Breast epithelium (tissue), 3 donors: ENCODE measurements around the gene GLRA3.

ENCODE experiments used
- POLR2AphosphoS5 ChIP-seq, 3 donors: sonication (generic); formaldehyde crosslinking; IDR thresholded peaks; one replicate each; pipeline ENCODE4 v1.6.1; 2017; ENCODE audit warnings: antibody characterized with exemption in 3 of 3
- TF ChIP-seq, protein P1 (sequence below), 3 donors: fragments of 450-650 bp; IDR thresholded peaks; one replicate each; pipeline ENCODE4 v1.5.1; 2016 to 2017; ENCODE audit warnings: antibody characterized with exemption in 3 of 3, mild to moderate bottlenecking in 3 of 3, moderate library complexity in 3 of 3

DNA sequence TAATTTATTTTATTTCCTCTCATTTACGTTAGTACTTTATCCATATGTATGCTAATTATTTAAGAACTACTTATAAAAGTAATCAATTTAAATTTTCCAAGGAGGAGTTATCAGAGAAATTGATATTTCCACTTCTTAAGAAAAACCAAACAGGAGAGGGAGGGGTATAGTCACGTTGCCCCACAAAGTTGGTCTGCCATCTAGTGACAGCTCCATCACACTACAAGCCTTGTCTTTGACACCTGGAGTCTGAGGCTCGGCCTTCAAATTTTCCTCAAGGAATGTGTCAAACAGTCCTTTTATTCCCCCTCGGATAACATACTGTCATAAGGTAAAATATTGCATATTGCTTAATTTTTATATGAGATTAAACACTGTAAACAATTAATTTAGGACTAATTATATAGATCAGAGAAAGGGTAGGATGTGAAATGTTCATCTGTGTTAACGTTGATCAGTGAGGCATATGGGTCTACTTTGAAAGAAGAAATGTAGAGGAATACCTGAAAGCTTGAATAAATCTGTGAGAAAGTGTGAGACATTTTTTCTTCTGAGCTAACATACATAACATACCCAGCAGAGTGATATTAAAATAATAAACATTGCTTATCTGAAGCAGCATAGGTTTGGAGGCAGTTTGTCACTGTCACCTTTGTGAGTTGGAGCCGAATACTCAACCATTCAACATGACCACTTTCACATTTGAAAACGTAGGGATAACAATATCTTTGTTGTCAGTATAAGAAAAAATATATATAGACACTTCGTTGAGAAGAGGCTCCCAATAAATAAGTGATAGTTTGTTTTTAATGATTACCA is 114.4 kb downstream of the GLRA3 start:
- TF ChIP-seq, protein P1, sequence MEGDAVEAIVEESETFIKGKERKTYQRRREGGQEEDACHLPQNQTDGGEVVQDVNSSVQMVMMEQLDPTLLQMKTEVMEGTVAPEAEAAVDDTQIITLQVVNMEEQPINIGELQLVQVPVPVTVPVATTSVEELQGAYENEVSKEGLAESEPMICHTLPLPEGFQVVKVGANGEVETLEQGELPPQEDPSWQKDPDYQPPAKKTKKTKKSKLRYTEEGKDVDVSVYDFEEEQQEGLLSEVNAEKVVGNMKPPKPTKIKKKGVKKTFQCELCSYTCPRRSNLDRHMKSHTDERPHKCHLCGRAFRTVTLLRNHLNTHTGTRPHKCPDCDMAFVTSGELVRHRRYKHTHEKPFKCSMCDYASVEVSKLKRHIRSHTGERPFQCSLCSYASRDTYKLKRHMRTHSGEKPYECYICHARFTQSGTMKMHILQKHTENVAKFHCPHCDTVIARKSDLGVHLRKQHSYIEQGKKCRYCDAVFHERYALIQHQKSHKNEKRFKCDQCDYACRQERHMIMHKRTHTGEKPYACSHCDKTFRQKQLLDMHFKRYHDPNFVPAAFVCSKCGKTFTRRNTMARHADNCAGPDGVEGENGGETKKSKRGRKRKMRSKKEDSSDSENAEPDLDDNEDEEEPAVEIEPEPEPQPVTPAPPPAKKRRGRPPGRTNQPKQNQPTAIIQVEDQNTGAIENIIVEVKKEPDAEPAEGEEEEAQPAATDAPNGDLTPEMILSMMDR (IDR thresholded peaks at IDR 0.05), result no peak
- TF ChIP-seq POLR2AphosphoS5 (IDR thresholded peaks at IDR 0.05), result no peak
